ENCODE measurements around the gene ZFP3. TPM values are rescaled to one million over a fixed set of nuclear protein-coding genes. Genes with fewer than 3 reads are reported as not detected.
"Not testable (repeated sequence)": the region's sequence is repeated elsewhere in the genome, so short reads cannot be mapped to it uniquely, and the experiment has no call there.

ZFP3 gene
- total RNA-seq, result 2.0 and 2.5 TPM in 2 replicates

GRCh38 chr17:5078106-5079028 is at the start of gene ZFP3:
Gene ZFP3 (plus strand): TSS chr17:5078467. CDS start chr17:5091505, 13,038 bp downstream.
- DNase-seq (ENCODE audit: extremely low read depth, low read depth, low spot score), result peak; percentile 29

- not testable (repeated sequence) for DNase-seq (ENCODE audit: extremely low read depth, low read depth, low spot score)
These were observed 48.1 kb upstream of the ZFP3 start for GRCh38 chr17:5030168-5030567.

- DNase-seq (ENCODE audit: extremely low read depth, low read depth, low spot score), result peak; percentile 31
These were observed 46.7 kb upstream of the ZFP3 start for GRCh38 chr17:5031365-5032082.

GRCh38 chr17:5032865-5033264 is 45.4 kb upstream of the ZFP3 start:
- DNase-seq (ENCODE audit: extremely low read depth, low read depth, low spot score), result no peak

GRCh38 chr17:5033352-5034015 is 44.8 kb upstream of the ZFP3 start:
- no peak for DNase-seq (ENCODE audit: extremely low read depth, low read depth, low spot score)

- no peak for DNase-seq (ENCODE audit: extremely low read depth, low read depth, low spot score)
These were observed 44.2 kb upstream of the ZFP3 start for GRCh38 chr17:5034063-5034462.

GRCh38 chr17:5034651-5035050 is 43.6 kb upstream of the ZFP3 start:
- DNase-seq (ENCODE audit: extremely low read depth, low read depth, low spot score), result no peak

- DNase-seq (ENCODE audit: extremely low read depth, low read depth, low spot score), result no peak
These were observed 43.0 kb upstream of the ZFP3 start, which contains the start of gene SLC52A1 for GRCh38 chr17:5035315-5035714. Gene SLC52A1 (minus strand): TSS chr17:5035426. CDS start chr17:5034606, 820 bp downstream.

- no peak for DNase-seq (ENCODE audit: extremely low read depth, low read depth, low spot score)
These were observed 35.9 kb upstream of the ZFP3 start for GRCh38 chr17:5042157-5043022.

- no peak for DNase-seq (ENCODE audit: extremely low read depth, low read depth, low spot score)
These were observed 34.7 kb upstream of the ZFP3 start for GRCh38 chr17:5043524-5043923.

- DNase-seq (ENCODE audit: extremely low read depth, low read depth, low spot score), result no peak
These were observed 33.6 kb upstream of the ZFP3 start for GRCh38 chr17:5044630-5045029.

GRCh38 chr17:5045496-5045895 is 32.8 kb upstream of the ZFP3 start:
- no peak for DNase-seq (ENCODE audit: extremely low read depth, low read depth, low spot score)

- DNase-seq (ENCODE audit: extremely low read depth, low read depth, low spot score), result no peak
These were observed 30.8 kb upstream of the ZFP3 start for GRCh38 chr17:5047446-5047845.

- DNase-seq (ENCODE audit: extremely low read depth, low read depth, low spot score), result no peak
These were observed 28.9 kb upstream of the ZFP3 start for GRCh38 chr17:5049314-5049841.

GRCh38 chr17:5050278-5050677 is 28.0 kb upstream of the ZFP3 start:
- DNase-seq (ENCODE audit: extremely low read depth, low read depth, low spot score), result no peak

- DNase-seq (ENCODE audit: extremely low read depth, low read depth, low spot score), result no peak
These were observed 22.7 kb upstream of the ZFP3 start for GRCh38 chr17:5055543-5055942.

GRCh38 chr17:5065227-5065744 is 13.0 kb upstream of the ZFP3 start:
- no peak for DNase-seq (ENCODE audit: extremely low read depth, low read depth, low spot score)

- no peak for DNase-seq (ENCODE audit: extremely low read depth, low read depth, low spot score)
These were observed 10.0 kb upstream of the ZFP3 start for GRCh38 chr17:5068236-5068635.

GRCh38 chr17:5069724-5070123 is 8.5 kb upstream of the ZFP3 start:
- no peak for DNase-seq (ENCODE audit: extremely low read depth, low read depth, low spot score)

GRCh38 chr17:5075472-5075871 is 2.8 kb upstream of the ZFP3 start:
- DNase-seq (ENCODE audit: extremely low read depth, low read depth, low spot score), result not testable (repeated sequence)

Measured in glomerular endothelial cell (primary cell).